K562 (cell line): ENCODE measurements around the gene USP16. TPM values are rescaled to one million over a fixed set of nuclear protein-coding genes. Genes with fewer than 3 reads are reported as not detected.

Experiments used
- CBFB ChIP-seq: sonication (generic); formaldehyde crosslinking; IDR thresholded peaks from 2 replicates; pipeline ENCODE4 v1.4.0; 2020; ENCODE audit warnings: mild to moderate bottlenecking, missing genetic modification reagents
- CHD1 ChIP-seq: fragments of 200-600 bp; sonication (generic); IDR thresholded peaks from one replicate; pipeline ENCODE4 v1.6.1; 2012; ENCODE audit warnings: mild to moderate bottlenecking, moderate library complexity, low read length, inconsistent platforms
- DDX20 ChIP-seq: fragments of 450-650 bp; IDR thresholded peaks from 2 replicates; pipeline ENCODE4 v1.6.1; 2016; ENCODE audit warnings: missing genetic modification characterization, low read depth, mild to moderate bottlenecking, missing compliant biosample characterization, moderate library complexity
- DIDO1 ChIP-seq: fragments of 450-650 bp; IDR thresholded peaks from 2 replicates; pipeline ENCODE4 v1.6.1; 2016; ENCODE audit warnings: low read depth, missing biosample characterization, missing genetic modification characterization
- EP300 ChIP-seq: IDR thresholded peaks from 2 replicates; pipeline ENCODE4 v1.6.1; 2012; ENCODE audit warnings: low read length, improper control_type of control experiment
- NR2F6 ChIP-seq: fragments of 450-650 bp; formaldehyde crosslinking; IDR thresholded peaks from 2 replicates; pipeline ENCODE4 v1.4.0; 2020; ENCODE audit warnings: mild to moderate bottlenecking
- SAP30 ChIP-seq: fragments of 200-600 bp; sonication (generic); IDR thresholded peaks from 2 replicates; pipeline ENCODE4 v1.6.1; 2012; ENCODE audit warnings: borderline replicate concordance, low read depth, mild to moderate bottlenecking, moderate library complexity, low read length, control low read depth, inconsistent platforms; ENCODE audit not compliant: insufficient read depth, poor library complexity, severe bottlenecking
- THRAP3 ChIP-seq: fragments of 450-650 bp; IDR thresholded peaks from 2 replicates; pipeline ENCODE4 v1.6.1; 2016; ENCODE audit warnings: mild to moderate bottlenecking, inconsistent platforms, borderline replicate concordance
- ZNF143 ChIP-seq: sonication (generic); formaldehyde crosslinking; IDR thresholded peaks from 2 replicates; pipeline ENCODE4 v1.9.0; 2022; ENCODE audit warnings: mild to moderate bottlenecking, missing genetic modification reagents
- ZNF217 ChIP-seq: sonication (generic); formaldehyde crosslinking; IDR thresholded peaks from 2 replicates; pipeline ENCODE4 v1.8.0; 2022; ENCODE audit warnings: mild to moderate bottlenecking, missing genetic modification reagents
- ZNF3 ChIP-seq: fragments of 250-450 bp; sonication (Bioruptor Pico); IDR thresholded peaks from 2 replicates; pipeline ENCODE4 v1.5.0; 2021; ENCODE audit warnings: mild to moderate bottlenecking, moderate library complexity
- ZNF408 ChIP-seq: fragments of 250-450 bp; sonication (Bioruptor Pico); IDR thresholded peaks from 2 replicates; pipeline ENCODE4 v1.4.0; 2020; ENCODE audit warnings: low read depth, mild to moderate bottlenecking, moderate library complexity
- ZNF444 ChIP-seq: fragments of 250-450 bp; sonication (Bioruptor Pico); IDR thresholded peaks from 2 replicates; pipeline ENCODE4 v1.4.0; 2020; ENCODE audit warnings: mild to moderate bottlenecking, moderate library complexity
- polyA plus RNA-seq, 8 experiments: library from polyadenylated mRNA; depleted of rRNA in 4 of 8; stranded (reverse) in 5 of 8; unstranded in 3 of 8; fragments of >200 nt; fragmentation: Nextera tagmentation in 2 of 8; fragmentation: Illumina TruSeq in 1 of 8; extraction: Ambion mirVana in 2 of 8; extraction: Trizol in 1 of 8; gene quantifications; 2 replicates each; pipeline versions ENCODE4 v1.2.1 to v1.2.3, GENCODE V29; 2011 to 2014; ENCODE audit warnings: inconsistent platforms in 1 of 8, missing spikeins in 1 of 8
- total RNA-seq, 7 experiments: library from RNA; depleted of rRNA in 6 of 7; stranded (reverse); fragments of >200 nt in 6 of 7; fragmentation: Illumina TruSeq in 2 of 7; extraction: Trizol in 2 of 7; gene quantifications; 2 replicates each; pipeline versions ENCODE4 v1.2.1 to v1.2.3, GENCODE V29; 2011 to 2021; ENCODE audit warnings: low replicate concordance in 1 of 7
- TF ChIP-seq, protein P1 (sequence below): fragments of 450-650 bp; IDR thresholded peaks from 2 replicates; pipeline ENCODE4 v1.6.1; 2018; ENCODE audit warnings: mild to moderate bottlenecking, low read depth; ENCODE audit not compliant: partially characterized antibody
- TF ChIP-seq, protein P2 (sequence below): IDR thresholded peaks from 3 replicates; pipeline ENCODE4 v1.6.1; 2011; ENCODE audit warnings: borderline replicate concordance, mild to moderate bottlenecking, moderate library complexity; ENCODE audit not compliant: insufficient read length; ENCODE audit errors: extremely low read depth
- TF ChIP-seq, protein P3 (sequence below): fragments of 250-450 bp; sonication (Bioruptor Pico); IDR thresholded peaks from 2 replicates; pipeline ENCODE4 v1.4.0; 2020; ENCODE audit warnings: mild to moderate bottlenecking, moderate library complexity, borderline replicate concordance
- TF ChIP-seq, protein P4 (sequence below): fragments of 450-650 bp; IDR thresholded peaks from 2 replicates; pipeline ENCODE4 v1.7.1; 2018; ENCODE audit warnings: mild to moderate bottlenecking, low read depth; ENCODE audit not compliant: partially characterized antibody

The USP16 gene
- total and polyA plus RNA-seq, 9 of the 15 experiments (the other 6 are each of a cell fraction or from before 2014, with no cell fraction given), result 38.4 to 90.9 (median 62.8) TPM

GRCh38 chr21:29073222-29074006 is 48.9 kb downstream of the USP16 start, which contains the start of gene CCT8 (continued):
- no peak for TF ChIP-seq ZNF444 (CRISPR knock-in tag)
- TF ChIP-seq ZNF143 (CRISPR knock-in tag), result peak; percentile 87
- no peak for TF ChIP-seq THRAP3
- TF ChIP-seq, protein P1, sequence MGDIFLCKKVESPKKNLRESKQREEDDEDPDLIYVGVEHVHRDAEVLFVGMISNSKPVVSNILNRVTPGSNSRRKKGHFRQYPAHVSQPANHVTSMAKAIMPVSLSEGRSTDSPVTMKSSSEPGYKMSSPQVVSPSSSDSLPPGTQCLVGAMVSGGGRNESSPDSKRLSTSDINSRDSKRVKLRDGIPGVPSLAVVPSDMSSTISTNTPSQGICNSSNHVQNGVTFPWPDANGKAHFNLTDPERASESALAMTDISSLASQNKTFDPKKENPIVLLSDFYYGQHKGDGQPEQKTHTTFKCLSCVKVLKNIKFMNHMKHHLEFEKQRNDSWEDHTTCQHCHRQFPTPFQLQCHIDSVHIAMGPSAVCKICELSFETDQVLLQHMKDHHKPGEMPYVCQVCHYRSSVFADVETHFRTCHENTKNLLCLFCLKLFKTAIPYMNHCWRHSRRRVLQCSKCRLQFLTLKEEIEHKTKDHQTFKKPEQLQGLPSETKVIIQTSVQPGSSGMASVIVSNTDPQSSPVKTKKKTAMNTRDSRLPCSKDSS, result no peak
- TF ChIP-seq ZNF217 (CRISPR knock-in tag), result no peak
- TF ChIP-seq NR2F6, result no peak
- TF ChIP-seq DDX20, result no peak
- TF ChIP-seq EP300, result no peak
- TF ChIP-seq, protein P2, sequence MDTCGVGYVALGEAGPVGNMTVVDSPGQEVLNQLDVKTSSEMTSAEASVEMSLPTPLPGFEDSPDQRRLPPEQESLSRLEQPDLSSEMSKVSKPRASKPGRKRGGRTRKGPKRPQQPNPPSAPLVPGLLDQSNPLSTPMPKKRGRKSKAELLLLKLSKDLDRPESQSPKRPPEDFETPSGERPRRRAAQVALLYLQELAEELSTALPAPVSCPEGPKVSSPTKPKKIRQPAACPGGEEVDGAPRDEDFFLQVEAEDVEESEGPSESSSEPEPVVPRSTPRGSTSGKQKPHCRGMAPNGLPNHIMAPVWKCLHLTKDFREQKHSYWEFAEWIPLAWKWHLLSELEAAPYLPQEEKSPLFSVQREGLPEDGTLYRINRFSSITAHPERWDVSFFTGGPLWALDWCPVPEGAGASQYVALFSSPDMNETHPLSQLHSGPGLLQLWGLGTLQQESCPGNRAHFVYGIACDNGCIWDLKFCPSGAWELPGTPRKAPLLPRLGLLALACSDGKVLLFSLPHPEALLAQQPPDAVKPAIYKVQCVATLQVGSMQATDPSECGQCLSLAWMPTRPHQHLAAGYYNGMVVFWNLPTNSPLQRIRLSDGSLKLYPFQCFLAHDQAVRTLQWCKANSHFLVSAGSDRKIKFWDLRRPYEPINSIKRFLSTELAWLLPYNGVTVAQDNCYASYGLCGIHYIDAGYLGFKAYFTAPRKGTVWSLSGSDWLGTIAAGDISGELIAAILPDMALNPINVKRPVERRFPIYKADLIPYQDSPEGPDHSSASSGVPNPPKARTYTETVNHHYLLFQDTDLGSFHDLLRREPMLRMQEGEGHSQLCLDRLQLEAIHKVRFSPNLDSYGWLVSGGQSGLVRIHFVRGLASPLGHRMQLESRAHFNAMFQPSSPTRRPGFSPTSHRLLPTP, result no peak
- TF ChIP-seq, protein P3, sequence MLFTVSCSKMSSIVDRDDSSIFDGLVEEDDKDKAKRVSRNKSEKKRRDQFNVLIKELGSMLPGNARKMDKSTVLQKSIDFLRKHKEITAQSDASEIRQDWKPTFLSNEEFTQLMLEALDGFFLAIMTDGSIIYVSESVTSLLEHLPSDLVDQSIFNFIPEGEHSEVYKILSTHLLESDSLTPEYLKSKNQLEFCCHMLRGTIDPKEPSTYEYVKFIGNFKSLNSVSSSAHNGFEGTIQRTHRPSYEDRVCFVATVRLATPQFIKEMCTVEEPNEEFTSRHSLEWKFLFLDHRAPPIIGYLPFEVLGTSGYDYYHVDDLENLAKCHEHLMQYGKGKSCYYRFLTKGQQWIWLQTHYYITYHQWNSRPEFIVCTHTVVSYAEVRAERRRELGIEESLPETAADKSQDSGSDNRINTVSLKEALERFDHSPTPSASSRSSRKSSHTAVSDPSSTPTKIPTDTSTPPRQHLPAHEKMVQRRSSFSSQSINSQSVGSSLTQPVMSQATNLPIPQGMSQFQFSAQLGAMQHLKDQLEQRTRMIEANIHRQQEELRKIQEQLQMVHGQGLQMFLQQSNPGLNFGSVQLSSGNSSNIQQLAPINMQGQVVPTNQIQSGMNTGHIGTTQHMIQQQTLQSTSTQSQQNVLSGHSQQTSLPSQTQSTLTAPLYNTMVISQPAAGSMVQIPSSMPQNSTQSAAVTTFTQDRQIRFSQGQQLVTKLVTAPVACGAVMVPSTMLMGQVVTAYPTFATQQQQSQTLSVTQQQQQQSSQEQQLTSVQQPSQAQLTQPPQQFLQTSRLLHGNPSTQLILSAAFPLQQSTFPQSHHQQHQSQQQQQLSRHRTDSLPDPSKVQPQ (CRISPR knock-in tag), result no peak
- peak; percentile 85; the same call in 1 of the 2 replicates for TF ChIP-seq CBFB
- no peak for TF ChIP-seq ZNF3 (CRISPR knock-in tag)
- peak; percentile 86 for TF ChIP-seq SAP30
- peak; percentile 91 for TF ChIP-seq CHD1
- TF ChIP-seq DIDO1 (tag), result peak; percentile 40
- TF ChIP-seq, protein P4, sequence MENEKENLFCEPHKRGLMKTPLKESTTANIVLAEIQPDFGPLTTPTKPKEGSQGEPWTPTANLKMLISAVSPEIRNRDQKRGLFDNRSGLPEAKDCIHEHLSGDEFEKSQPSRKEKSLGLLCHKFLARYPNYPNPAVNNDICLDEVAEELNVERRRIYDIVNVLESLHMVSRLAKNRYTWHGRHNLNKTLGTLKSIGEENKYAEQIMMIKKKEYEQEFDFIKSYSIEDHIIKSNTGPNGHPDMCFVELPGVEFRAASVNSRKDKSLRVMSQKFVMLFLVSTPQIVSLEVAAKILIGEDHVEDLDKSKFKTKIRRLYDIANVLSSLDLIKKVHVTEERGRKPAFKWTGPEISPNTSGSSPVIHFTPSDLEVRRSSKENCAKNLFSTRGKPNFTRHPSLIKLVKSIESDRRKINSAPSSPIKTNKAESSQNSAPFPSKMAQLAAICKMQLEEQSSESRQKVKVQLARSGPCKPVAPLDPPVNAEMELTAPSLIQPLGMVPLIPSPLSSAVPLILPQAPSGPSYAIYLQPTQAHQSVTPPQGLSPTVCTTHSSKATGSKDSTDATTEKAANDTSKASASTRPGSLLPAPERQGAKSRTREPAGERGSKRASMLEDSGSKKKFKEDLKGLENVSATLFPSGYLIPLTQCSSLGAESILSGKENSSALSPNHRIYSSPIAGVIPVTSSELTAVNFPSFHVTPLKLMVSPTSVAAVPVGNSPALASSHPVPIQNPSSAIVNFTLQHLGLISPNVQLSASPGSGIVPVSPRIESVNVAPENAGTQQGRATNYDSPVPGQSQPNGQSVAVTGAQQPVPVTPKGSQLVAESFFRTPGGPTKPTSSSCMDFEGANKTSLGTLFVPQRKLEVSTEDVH, result no peak
- TF ChIP-seq ZNF408 (CRISPR knock-in tag), result no peak
